ENCODE data around the gene SLC22A16.
A peak's percentile ranks its signal among the peaks of the same experiment; 100 is the strongest.

SLC22A16 gene

DNA sequence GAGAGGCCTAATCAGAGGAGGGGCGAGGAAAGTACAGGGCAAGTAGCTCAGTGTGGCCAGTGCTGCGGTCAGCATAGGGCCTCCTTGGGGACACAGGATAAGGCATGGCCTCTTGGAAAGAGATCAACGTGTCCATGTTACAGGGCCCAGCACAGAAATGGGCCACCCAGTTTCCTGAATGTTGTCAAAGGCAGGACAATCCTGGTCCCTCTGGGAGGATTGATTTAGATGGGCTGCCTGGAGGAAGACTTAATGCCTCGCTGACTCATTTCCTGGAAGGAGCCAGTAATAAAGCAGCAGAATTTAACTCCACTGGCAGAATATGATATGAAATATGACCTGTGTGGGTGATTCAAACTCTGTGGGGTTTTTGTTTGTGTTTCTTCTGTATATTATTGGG is 77.6 kb downstream of the SLC22A16 start:
- TF ChIP-seq, protein P1, sequence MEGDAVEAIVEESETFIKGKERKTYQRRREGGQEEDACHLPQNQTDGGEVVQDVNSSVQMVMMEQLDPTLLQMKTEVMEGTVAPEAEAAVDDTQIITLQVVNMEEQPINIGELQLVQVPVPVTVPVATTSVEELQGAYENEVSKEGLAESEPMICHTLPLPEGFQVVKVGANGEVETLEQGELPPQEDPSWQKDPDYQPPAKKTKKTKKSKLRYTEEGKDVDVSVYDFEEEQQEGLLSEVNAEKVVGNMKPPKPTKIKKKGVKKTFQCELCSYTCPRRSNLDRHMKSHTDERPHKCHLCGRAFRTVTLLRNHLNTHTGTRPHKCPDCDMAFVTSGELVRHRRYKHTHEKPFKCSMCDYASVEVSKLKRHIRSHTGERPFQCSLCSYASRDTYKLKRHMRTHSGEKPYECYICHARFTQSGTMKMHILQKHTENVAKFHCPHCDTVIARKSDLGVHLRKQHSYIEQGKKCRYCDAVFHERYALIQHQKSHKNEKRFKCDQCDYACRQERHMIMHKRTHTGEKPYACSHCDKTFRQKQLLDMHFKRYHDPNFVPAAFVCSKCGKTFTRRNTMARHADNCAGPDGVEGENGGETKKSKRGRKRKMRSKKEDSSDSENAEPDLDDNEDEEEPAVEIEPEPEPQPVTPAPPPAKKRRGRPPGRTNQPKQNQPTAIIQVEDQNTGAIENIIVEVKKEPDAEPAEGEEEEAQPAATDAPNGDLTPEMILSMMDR (conservative IDR thresholded peaks at IDR 0.05; ENCODE audit: low read depth, low read length): no peak
- no peak overlapping the region for H3K4me3 ChIP-seq (ENCODE audit: low read depth, low read length)
- peak; percentile 44 for DNase-seq (ENCODE audit: low read depth)

- TF ChIP-seq, protein P1 (conservative IDR thresholded peaks at IDR 0.05; ENCODE audit: low read depth, low read length): no peak
- no peak for DNase-seq (ENCODE audit: low read depth)
- H3K4me3 ChIP-seq (ENCODE audit: low read depth, low read length): no peak overlapping the region
Observed at GRCh38 chr6:110395221-110395620, 81.2 kb downstream of the SLC22A16 start.

GRCh38 chr6:110394409-110394808 is 82.0 kb downstream of the SLC22A16 start:
- TF ChIP-seq, protein P1 (conservative IDR thresholded peaks at IDR 0.05; ENCODE audit: low read depth, low read length): no peak
- no peak for DNase-seq (ENCODE audit: low read depth)
- H3K4me3 ChIP-seq (ENCODE audit: low read depth, low read length): no peak overlapping the region

DNA sequence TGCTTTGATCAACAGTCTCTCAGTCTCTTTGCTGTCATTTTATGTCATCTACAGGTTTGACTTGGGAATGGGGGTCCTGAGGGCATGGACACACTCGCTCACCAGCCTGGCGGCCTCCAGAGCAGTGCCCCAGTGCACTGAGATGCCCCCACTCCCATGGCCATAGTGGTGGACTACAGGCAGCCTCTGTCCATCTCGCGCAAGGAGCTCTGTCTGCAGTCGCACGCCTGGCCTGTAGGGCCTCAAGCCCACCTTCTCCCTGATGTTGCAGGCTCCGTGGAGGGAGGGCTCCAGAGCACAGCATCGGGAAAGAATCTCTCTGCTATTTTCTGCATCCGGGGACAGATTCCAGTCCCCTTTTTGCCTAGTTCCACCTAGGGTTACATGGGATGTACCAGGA is 83.7 kb downstream of the SLC22A16 start:
- H3K4me3 ChIP-seq (ENCODE audit: low read depth, low read length): no peak overlapping the region
- no peak for DNase-seq (ENCODE audit: low read depth)
- TF ChIP-seq, protein P1 (conservative IDR thresholded peaks at IDR 0.05; ENCODE audit: low read depth, low read length): no peak

- TF ChIP-seq, protein P1 (conservative IDR thresholded peaks at IDR 0.05; ENCODE audit: low read depth, low read length): no peak
- no peak overlapping the region for H3K4me3 ChIP-seq (ENCODE audit: low read depth, low read length)
- DNase-seq (ENCODE audit: low read depth): no peak
Observed at GRCh38 chr6:110390404-110390803, 86.0 kb downstream of the SLC22A16 start.

DNA sequence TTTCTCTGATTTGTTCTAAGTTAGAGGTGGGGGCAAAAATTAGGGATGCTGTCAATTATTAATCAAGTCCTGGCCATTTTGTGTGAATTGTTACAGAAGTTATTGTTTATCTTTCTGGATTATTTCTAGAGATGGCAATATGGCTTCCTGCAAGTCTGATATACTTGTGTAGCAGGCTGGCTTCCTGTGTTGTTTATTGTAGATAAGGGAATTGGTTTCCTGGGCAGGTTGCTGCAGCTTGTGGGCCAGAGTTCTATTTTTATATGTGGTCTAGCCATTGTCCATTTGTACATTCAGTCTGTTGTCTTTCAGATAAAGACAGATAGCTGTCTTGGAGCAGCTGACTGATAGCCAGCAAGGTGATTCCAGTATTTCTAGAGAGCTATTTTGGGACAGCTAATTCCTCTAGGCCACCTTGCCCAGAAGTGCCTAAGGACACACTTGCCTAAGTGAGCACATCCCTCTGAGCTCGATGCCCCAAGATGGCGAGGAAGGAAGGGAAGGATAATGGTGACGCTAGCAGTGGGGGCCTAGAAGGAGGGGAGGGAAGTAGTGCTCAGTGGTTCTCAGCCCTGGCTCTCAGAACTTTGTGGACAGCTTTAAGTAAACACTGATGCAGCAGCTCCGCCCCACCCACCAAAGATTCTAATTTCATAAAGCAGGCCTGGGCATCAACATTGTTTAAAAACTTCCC is 86.6 kb downstream of the SLC22A16 start:
- H3K4me3 ChIP-seq (ENCODE audit: low read depth, low read length): no peak overlapping the region
- DNase-seq (ENCODE audit: low read depth): no peak
- TF ChIP-seq, protein P1 (conservative IDR thresholded peaks at IDR 0.05; ENCODE audit: low read depth, low read length): no peak

GRCh38 chr6:110387986-110388385 is 88.4 kb downstream of the SLC22A16 start:
- TF ChIP-seq, protein P1 (conservative IDR thresholded peaks at IDR 0.05; ENCODE audit: low read depth, low read length): no peak
- DNase-seq (ENCODE audit: low read depth): no peak
- no peak overlapping the region for H3K4me3 ChIP-seq (ENCODE audit: low read depth, low read length)

All from choroid plexus epithelial cell (primary cell).